HG03103 (cell line): ENCODE results near the gene ZIC1.

Experiments
- ATAC-seq: cut with Tn5 transposase; IDR thresholded peaks from one replicate; pipeline ENCODE4 v1.9.1; 2021; ENCODE audit warnings: low read depth; ENCODE audit not compliant: unreplicated experiment

ZIC1 gene

DNA sequence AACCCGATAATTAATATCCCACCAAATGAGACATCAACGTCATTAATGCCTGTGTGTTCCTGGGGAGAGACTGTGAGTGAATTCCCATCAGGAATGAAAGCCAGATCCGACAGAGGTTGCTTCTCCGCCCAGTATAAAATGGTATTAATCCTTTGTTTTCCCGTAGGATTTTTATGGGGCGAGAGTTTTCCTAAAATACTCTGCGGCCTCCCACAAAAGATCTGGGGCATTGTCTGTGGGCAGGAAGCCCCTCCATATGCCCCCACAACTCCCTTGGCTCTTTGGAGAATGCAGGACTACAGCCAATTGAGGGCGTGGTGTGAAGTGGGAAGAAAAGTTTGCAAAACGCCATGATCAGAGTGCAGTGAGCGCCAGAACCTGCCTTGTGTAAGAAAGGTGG lies 29.5 kb upstream of the ZIC1 start:
- no peak for ATAC-seq

GRCh38 chr3:147380387-147380951 lies 28.7 kb upstream of the ZIC1 start:
- no peak for ATAC-seq

GRCh38 chr3:147380977-147381376 lies 28.2 kb upstream of the ZIC1 start:
- ATAC-seq: no peak

DNA sequence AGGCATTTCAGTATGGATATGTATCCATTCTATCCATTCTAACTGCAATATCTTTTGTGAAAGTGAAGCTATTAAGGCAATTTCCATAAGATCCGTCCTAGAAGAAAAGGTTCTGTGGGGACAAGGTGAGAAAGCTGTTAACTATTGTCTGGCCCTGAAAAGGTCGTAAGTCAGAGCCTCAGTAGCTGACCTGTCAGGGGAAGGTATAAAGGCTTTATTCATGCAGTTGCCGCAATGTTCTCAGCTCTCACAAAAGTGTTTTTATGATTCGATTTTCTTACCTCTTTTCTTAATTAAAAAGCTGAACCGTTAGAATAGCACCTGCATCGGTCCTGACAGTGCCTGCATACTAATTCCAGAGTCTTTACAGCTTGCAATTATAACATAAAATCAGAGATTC lies 27.6 kb upstream of the ZIC1 start:
- no peak for ATAC-seq

- no peak for ATAC-seq
Measured at GRCh38 chr3:147383617-147384016, 25.5 kb upstream of the ZIC1 start.

DNA sequence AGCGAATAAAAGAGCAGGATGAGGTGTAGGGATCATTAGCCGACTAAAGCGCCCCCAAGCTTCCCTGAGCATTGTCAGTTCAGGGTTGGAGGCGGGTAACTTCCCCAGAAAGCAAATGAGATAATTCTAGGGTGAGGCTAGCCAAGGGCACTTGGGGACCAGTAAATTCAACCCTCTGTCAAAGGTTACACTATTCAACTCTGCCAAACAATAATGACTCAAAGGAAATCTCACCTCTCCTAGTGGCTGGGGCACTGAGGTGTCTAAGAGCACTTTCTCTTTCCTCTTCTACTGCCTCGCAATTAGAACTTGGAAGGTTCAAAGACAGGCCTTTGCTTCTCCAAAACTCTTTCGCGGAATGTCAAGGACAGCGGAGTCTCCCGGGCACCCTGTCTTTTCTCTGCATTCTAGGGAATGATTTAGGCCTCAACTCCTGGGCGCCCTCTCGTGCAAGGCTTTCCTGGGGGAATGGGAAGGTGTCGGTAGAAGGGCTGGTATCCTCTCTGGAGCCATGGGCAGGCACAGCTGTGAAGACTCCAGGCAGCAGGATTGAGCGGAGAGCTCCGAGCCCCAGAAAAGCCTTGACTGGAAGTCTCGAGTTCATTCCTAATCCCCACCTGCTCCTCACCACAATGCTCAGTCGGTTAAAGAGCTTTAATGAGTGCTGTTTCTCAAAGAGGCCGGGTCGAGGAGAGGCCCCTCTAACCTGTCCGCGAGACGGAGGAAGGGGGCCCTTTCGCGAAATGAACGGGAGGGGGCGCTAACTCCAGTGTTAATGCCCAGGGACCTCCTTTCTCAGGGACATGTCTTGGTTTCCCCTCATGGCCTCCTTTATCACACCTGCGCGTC lies 24.7 kb upstream of the ZIC1 start:
- no peak for ATAC-seq

DNA sequence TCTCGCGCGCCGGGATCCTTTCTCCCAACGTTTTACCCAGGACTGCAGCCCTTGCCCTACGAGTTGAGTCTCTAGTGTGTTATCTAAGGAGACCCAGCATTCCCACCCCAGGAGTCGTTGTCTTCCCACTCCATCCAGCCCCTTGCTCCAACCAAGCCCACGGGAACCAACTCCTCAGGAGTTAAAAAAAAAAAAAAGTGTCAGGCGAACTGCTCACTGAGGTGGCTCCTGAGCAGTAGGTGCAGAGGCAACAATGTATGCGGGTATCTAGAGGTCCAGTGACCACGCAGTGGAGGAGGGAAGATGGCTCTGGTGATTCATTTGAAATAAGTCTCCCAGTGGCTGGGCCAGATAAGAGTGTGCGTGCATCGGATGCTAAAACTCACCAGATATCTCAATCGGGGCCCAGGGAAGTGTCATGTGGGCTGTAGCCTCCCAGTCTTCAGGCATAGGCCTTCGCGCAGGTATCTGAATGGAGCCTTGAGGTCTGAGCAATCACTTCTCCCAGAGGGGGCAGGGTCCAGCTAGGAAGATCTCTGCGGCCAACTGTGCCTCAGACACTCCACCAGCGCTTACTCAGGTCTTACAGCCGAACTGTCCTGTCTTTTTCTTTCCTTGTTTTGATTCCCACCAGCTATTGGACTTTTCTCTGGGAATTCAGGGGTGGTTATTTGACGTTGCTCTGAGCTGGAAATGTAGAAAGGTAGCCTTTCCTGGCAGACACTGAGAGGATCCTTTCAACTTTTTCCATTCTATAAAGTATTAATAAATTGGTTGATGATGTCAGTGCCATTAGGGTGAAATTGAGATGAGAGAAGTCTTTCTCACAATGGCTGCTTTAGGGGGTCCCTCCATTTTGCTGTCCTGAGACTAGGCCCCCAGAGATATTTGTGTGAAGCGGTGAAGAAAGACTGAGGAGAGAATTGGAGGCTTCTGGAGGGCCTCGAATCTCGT lies 23.8 kb upstream of the ZIC1 start:
- ATAC-seq: no peak

DNA sequence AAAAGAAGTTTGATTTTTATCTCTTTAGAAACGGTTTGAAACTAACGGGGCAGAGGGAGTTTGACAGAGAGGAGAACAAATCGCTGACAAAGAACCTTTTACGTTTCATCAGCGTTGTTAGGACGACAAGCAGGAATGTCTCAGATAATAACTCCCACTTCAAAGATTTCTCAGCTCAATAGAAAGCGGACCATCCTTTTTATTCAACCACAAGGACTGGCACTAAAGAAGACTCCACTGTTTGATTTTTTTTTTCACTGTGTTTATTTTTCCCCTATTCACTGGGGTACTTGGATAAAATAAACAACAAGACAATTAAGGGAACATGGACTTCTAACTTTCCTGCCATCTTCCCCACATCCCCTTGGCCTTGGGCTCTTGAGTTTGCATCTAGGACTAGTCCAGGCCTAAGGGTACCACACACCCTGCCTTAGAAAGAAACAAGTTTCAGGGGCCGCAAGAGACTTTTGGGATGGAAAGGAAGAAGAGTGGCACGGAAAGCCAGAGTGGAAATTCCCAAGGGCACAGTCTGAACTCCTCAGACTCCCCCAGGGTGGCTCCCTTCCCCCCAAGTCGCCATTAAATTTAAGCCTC lies 21.8 kb upstream of the ZIC1 start:
- no peak for ATAC-seq

- no peak for ATAC-seq
Measured at GRCh38 chr3:147387885-147388699, 21.1 kb upstream of the ZIC1 start.

DNA sequence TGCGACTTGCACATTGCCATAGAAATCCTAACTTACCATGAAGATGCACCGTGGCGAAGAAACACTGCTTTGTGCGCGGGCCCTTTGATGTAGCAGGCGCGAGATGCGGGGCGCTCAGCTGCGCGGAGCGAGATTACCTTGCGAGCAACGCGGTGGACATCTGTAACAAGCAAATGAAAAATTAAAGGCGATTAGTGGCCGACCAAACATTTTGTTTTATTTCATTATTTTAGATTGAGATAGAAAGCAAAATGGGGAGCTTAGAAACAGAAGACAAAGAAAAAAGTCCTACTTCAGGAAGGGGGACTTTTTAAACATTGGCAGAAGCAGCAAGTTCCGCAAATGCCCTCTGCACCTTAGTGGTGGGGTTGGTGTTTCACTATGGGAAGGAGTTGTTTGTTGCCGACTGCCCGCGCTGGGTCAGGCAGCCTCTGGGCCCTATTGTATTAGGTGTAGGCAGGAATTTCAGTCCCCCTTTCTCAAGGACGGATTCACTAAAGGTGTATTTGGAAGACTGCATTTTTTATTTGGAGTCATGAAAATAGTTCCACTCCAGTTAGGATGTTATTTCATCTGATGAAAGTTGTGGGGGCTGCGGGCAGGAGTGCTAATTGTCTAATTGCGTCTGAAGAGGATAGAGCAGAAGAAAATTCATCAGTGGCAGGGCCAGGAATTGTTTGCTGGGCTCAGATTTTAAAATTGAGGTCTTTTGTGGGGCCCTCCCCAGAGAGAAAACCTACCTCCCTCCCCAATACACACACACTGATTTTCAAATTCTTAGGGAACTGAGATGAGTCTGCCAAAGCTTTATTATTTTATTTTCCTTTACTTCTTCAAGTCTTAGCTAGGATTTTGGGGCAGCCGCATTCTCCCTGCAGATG lies 20.2 kb upstream of the ZIC1 start:
- no peak for ATAC-seq

GRCh38 chr3:147389717-147390116 lies 19.4 kb upstream of the ZIC1 start:
- ATAC-seq: no peak

DNA sequence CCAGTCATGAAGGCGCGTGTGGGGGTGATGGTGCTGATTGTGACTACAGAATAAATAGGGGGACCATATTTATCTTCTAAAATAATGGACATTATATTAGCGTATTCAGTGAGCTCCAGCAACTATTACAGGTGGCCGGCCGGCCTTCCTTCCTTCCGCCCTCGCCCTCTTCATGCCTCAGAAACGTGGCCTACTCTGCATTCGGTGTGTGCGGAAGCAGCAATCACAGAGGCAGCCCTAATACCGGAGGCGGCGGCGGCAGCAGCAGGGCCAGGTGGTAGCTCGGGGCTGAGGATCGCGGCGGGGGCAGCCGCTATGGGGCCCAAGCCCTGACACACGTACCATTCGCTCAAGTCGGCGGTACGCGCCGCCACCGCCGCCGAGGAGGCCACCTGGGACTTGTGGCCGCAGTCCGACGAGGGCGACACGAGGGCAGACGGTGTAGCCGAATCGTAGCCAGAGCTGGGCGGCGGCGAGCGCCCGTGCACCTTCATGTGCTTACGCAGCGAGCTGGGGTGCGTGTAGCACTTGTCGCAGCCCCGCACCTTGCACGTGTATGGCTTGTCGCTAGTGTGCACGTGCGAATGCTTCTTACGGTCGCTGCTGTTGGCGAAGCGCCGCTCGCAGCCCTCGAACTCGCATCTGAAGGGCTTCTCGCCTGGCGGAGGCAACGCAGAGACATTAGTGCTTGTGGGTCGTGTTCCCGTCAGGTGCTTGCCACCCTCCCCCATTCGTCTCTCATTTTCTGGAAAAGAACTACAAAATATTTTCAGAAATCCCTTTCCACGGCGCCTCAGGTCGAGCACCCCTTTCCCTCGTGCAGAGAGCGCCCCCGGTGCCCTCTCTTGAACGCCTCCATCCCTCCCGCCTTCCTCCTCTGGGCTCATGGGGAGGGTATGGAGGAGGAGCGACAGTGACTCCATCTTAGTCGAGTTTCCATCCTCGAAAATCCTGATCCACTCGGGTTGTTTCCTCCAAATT lies 18.3 kb upstream of the ZIC1 start:
- ATAC-seq: no peak

DNA sequence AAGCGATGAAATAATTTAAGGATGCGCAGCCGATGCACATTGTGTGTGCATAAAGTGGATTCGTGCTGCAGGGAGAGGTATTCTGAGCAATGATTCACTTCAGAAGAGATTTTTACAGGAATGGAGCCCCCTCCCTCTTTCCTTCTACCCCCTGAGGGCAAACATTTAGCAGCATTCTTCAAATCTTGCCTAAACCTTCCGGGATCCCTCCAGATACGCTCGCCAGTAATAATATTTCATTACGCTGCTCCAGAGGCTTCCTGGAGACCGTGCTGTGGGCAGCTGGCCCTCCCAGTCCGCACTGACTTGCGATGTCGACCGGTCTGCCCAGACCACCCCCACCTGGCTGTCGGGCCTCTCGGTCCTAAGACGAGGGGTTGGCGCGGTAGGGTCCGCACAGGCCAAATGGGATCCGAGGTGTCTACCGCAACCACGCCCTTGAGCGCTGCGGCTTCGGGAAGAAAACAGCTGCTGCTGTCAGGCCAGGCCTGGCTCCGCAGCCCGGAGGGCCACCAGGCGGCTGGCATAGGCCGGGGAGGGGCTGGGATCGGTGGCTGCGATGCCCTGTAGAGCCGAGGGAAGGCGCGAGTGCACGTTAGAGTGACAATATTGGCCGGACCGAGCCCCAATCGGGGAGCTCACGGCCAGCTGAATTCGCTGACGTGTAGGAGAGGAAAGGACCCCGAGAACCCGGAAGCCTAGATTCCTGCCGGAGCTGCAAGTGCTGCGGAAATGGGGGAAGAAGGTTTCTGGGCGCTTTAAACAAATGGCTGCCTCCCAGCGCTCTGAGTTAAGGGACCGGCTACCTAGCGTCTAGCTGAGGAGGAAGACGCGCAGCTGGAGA lies 17.2 kb upstream of the ZIC1 start:
- no peak for ATAC-seq

GRCh38 chr3:147392625-147392946 lies 16.6 kb upstream of the ZIC1 start:
- no peak for ATAC-seq

DNA sequence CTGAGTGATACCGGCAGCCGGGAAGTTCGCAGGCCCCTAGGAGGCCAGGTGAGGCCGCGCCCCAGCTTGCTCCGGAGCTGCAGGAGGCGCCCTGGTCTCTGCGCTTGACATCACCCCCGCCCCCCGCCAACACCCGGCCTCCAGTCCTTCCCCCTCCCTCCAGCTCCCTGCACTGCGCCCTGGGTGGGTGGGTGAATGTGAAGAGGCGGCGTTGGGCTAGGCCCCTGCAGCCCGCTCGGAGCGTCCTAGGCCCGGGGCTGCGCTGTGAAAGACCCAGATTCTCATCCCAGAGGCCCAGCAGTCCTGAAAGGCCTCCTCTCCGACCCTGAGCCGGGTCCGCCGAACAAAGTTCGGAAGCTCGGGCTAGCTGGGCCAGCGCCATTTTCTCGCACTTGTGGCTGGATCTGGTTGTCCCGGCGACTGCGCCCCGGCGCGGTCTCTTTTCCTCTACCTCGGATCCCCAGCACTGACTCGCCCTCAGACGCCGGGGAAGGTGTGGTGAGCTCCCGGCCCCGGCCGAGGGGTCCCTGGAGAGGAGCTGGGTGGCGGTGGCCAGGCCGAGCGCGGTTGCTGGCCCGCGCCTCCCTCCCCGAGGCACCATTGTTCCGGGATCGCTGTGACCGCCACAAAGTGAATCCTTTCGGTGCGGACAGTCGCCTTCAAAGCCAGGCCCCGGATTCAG lies 15.8 kb upstream of the ZIC1 start:
- ATAC-seq: no peak
